Stomach (tissue), 9 donors: ENCODE measurements around the gene LRMDA. TPM values are rescaled to one million over a fixed set of nuclear protein-coding genes. Genes with fewer than 3 reads are reported as not detected.
A peak's percentile ranks its signal among the peaks of the same experiment; 100 is the strongest.

ENCODE experiments used
- DNase-seq, 2 donors: peaks; one replicate each; pipeline versions ENCODE4 v3.0.0 to v3.0.0-alpha.2; 2013 to 2019
- H3K27ac ChIP-seq, 5 donors: fragments of 200-600 bp in 4 of 5; sonication (generic) in 4 of 5; one replicate each; pipeline ENCODE4 v1.5.1; 2013 to 2019; ENCODE audit warnings: mild to moderate bottlenecking in 1 of 5, moderate library complexity in 1 of 5
- H3K27me3 ChIP-seq, 3 donors: fragments of 200-600 bp; sonication (generic); one replicate each; pipeline ENCODE4 v1.5.1; 2017 to 2019; ENCODE audit warnings: mixed run types in 1 of 3
- H3K36me3 ChIP-seq, 4 donors: fragments of 200-600 bp; sonication (generic); 1 replicate in 3 of 4; 2 replicates in 1 of 4; pipeline ENCODE4 v1.5.1; 2016 to 2019
- H3K4me1 ChIP-seq, 4 donors: fragments of 200-600 bp; sonication (generic); one replicate each; pipeline ENCODE4 v1.5.1; 2016 to 2019
- H3K4me3 ChIP-seq, 4 donors: fragments of 200-600 bp; sonication (generic) in 3 of 4; one replicate each; pipeline ENCODE4 v1.5.1; 2016 to 2019; ENCODE audit warnings: mild to moderate bottlenecking in 1 of 4
- H3K9me3 ChIP-seq, 4 donors: fragments of 200-600 bp; sonication (generic); one replicate each; pipeline ENCODE4 v1.5.1; 2016 to 2019
- EP300 ChIP-seq: sonication (generic); formaldehyde crosslinking; IDR thresholded peaks from one replicate; pipeline ENCODE4 v1.6.1; 2017; ENCODE audit warnings: antibody characterized with exemption
- POLR2A ChIP-seq, 4 donors: fragments of 450-650 bp; IDR thresholded peaks; one replicate each; pipeline ENCODE4 v1.6.1; 2016; ENCODE audit warnings: antibody characterized with exemption in 4 of 4, control low read depth in 2 of 4, mild to moderate bottlenecking in 1 of 4, moderate library complexity in 1 of 4
- POLR2AphosphoS5 ChIP-seq, 3 donors: sonication (generic); formaldehyde crosslinking; IDR thresholded peaks; one replicate each; pipeline ENCODE4 v1.6.1; 2016; ENCODE audit warnings: antibody characterized with exemption in 3 of 3
- WGBS, 5 donors: extraction: QIAGEN DNeasy Blood & Tissue Kit in 3 of 5; methylation state at CpG; one replicate each; pipeline versions ENCODE4 v1.1.5 to v1.1.7; 2013 to 2018; 5-methylcytosine and 5-hydroxymethylcytosine counted together
- intact Hi-C: fragments of 100-400 bp; cut with DNase I; formaldehyde crosslinking; loops from one replicate; pipeline ENCODE4 v1.15.1; 2023; ENCODE audit warnings: low total_unique reads
- polyA plus RNA-seq, 3 donors: library from polyadenylated mRNA; stranded (reverse); fragments of 200-250 nt; gene quantifications; one replicate each; pipeline ENCODE4 v1.2.3, GENCODE V29; 2013
- total RNA-seq, 5 donors: library from RNA; depleted of rRNA; stranded (reverse); fragments of >200 nt; gene quantifications; one replicate each; pipeline versions ENCODE4 v1.1.0 to v1.2.3, GENCODE V29; 2014 to 2016
- TF ChIP-seq, protein P1 (sequence below), 7 experiments: fragments of 450-650 bp in 4 of 7; fragments of 200-600 bp in 3 of 7; sonication (generic) in 3 of 7; IDR thresholded peaks; one replicate each; pipeline ENCODE4 v1.5.1; 2016 to 2019; ENCODE audit warnings: antibody characterized with exemption in 7 of 7, control low read depth in 2 of 7, mild to moderate bottlenecking in 1 of 7
- donor health status: healthy with polysubstance abuse.
- donor health status: Bipolar disorder and iron deficiency.
- donor health status: healthy.

Gene LRMDA
- total and polyA plus RNA-seq, 8 donors, result 1.3 to 30.2 (median 13.6) TPM; not detected in 1

DNA sequence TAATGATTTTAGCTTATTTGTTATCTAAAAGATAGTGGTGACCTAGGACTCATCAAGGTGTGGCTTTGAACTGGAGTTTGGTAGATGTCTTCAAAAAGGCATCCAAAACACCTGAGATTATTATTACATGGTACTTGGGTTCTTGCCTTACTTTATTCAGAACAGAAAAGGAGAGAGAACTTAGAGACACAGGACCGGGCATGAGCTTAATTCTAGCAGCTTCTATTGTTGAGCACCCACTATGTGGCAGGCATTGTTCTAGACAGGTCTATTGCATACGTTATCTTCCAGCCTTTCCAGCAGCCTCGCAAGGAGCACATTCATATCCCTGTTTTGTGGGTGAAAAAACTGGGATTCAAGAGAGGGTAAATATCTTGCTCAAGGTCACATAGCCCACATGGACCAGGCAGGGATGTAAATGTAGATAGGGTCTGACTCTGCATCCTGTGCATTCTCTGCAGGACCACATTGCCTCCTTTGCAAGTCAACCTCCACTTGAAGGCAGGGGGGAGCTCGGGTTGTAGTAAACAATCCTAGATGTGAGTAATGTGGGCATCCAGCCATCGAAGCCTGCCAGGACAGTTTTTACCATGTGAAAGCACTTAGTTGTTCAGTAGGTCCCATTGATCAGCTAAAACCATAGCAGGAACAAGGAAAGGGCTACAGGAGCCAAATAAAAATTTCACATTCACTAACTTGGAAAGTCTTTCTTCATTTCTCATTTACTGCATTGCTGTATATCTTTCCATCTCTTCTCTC is 551.4 kb downstream of the LRMDA start:
- intact Hi-C loops, result no loop called here
- H3K4me1 ChIP-seq, result no peaks in the 10 kb centered on the region
- 77 to 81% (median 80%) methylated on average over 5 of the region's 5 CpGs for WGBS, 5 donors
- no peak overlapping the region for H3K27ac ChIP-seq
- TF ChIP-seq POLR2AphosphoS5 (IDR thresholded peaks at IDR 0.05) (no peak), POLR2A (IDR thresholded peaks at IDR 0.05) (no peak), EP300 (no peak)
- TF ChIP-seq, protein P1, sequence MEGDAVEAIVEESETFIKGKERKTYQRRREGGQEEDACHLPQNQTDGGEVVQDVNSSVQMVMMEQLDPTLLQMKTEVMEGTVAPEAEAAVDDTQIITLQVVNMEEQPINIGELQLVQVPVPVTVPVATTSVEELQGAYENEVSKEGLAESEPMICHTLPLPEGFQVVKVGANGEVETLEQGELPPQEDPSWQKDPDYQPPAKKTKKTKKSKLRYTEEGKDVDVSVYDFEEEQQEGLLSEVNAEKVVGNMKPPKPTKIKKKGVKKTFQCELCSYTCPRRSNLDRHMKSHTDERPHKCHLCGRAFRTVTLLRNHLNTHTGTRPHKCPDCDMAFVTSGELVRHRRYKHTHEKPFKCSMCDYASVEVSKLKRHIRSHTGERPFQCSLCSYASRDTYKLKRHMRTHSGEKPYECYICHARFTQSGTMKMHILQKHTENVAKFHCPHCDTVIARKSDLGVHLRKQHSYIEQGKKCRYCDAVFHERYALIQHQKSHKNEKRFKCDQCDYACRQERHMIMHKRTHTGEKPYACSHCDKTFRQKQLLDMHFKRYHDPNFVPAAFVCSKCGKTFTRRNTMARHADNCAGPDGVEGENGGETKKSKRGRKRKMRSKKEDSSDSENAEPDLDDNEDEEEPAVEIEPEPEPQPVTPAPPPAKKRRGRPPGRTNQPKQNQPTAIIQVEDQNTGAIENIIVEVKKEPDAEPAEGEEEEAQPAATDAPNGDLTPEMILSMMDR (IDR thresholded peaks at IDR 0.05), result no peak
- no peak overlapping the region for H3K4me3 ChIP-seq
- DNase-seq, result peak; percentile 34 to 40
- H3K36me3 ChIP-seq, result no peaks in the 10 kb centered on the region
- H3K9me3 ChIP-seq, result no peaks in the 10 kb centered on the region
- no peaks in the 10 kb centered on the region for H3K27me3 ChIP-seq

DNA sequence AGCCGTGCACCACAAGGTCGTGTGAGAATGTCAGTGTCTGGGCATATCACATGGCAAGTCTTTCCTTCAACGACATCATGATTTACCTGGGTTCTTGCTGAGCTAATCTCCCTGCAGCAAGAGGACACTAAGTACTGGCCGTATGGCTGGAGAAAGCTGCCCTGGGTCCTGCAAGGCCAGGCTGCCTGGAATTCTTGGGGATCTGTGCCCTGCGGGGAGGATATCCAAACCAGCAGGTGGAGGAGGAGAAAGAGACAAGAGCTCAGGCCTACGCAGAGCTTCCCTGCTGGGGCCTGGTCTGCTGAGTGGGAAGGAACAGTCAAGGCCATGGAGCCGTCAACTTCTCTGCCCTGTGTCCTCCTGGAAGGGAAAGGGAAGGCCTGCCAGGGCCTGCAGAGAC is 552.6 kb downstream of the LRMDA start:
- no peaks in the 10 kb centered on the region for H3K36me3 ChIP-seq
- H3K9me3 ChIP-seq, result no peaks in the 10 kb centered on the region
- no peaks in the 10 kb centered on the region for H3K27me3 ChIP-seq
- WGBS, 5 donors, result 86 to 92% (median 88%) methylated on average over 7 of the region's 7 CpGs
- no peaks in the 10 kb centered on the region for H3K4me1 ChIP-seq
- H3K27ac ChIP-seq, result no peak overlapping the region
- intact Hi-C loops, result no loop called here
- H3K4me3 ChIP-seq, result no peak overlapping the region
- TF ChIP-seq, protein P1 (IDR thresholded peaks at IDR 0.05), result no peak
- TF ChIP-seq EP300 (no peak), POLR2AphosphoS5 (IDR thresholded peaks at IDR 0.05) (no peak), POLR2A (IDR thresholded peaks at IDR 0.05) (no peak)
- no peak for DNase-seq

DNA sequence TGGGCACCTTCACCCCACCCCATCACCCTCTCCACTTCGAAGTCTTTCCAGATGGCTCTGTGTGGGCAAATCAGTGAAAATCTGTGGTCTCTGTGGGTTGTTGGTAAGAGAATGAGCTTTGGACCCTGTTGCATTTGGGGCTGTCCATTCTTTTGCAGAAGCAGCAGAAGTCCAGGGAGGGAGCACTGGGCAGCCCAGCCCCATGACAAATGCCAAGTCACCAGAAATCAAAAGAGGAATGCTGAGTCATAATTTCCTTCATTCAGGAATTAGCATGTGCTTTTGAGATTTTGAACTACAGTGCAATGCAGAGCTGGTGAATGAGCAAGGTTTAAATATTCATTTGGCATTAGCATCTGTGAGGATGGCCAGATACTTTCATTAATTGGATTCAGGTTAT is 556.2 kb downstream of the LRMDA start:
- no peaks in the 10 kb centered on the region for H3K36me3 ChIP-seq
- no peaks in the 10 kb centered on the region for H3K9me3 ChIP-seq
- DNase-seq, result no peak
- H3K27ac ChIP-seq, result no peak overlapping the region
- TF ChIP-seq POLR2A (IDR thresholded peaks at IDR 0.05), result no peak
- TF ChIP-seq, protein P1 (IDR thresholded peaks at IDR 0.05), result no peak
- H3K4me3 ChIP-seq, result no peak overlapping the region
- peaks cover 0 to 3% (median 0%) of the 10 kb centered on the region in 4 donors for H3K4me1 ChIP-seq
- no peaks in the 10 kb centered on the region for H3K27me3 ChIP-seq
- intact Hi-C loops, result no loop called here
- 88 to 100% (median 93%) methylated on average over 1 of the region's 1 CpG for WGBS, 5 donors

DNA sequence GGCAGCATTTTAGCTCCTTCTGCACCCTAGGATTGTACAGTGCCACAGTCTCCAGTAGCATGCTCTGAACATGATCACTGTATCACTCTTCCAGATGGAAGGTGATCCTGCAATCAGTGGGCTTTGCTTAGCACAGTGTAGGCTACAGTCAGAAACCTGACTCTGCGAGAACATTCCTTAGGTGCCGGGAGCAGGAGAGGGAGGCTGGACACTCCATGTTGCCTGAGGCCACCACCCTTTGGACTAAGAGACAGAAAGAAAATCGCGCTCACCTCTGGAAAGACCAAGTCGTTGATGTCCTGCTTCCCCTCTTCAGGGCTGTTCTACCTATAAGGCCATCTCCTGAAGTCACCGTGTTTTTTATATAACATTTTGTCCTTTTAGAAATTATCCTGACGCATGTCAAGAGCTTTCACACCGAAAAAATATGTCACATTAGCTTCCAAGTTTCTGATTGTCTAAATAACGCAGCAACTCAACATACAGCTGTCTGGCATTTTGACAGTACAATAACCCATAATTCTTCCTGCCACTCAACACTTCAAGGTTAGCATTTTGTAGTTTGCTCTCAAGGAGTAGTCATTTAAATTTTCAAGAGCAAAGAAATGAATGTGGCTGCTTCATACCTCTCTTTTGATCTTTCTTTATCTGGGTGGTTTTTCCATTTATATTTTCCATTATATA is 563.1 kb downstream of the LRMDA start:
- no peak for DNase-seq

More for the DNA sequence above, 563.1 kb downstream of the LRMDA start:
- TF ChIP-seq POLR2AphosphoS5 (IDR thresholded peaks at IDR 0.05) (no peak), EP300 (no peak), POLR2A (IDR thresholded peaks at IDR 0.05) (no peak)
- TF ChIP-seq, protein P1 (IDR thresholded peaks at IDR 0.05), result no peak
- Histone ChIP-seq H3K27ac (no peak overlapping the region), H3K9me3 (no peaks in the 10 kb centered on the region), H3K27me3 (no peaks in the 10 kb centered on the region), H3K4me1 (peaks cover 0 to 3% (median 0%) of the 10 kb centered on the region in 4 donors), H3K4me3 (no peak overlapping the region), H3K36me3 (no peaks in the 10 kb centered on the region)
- intact Hi-C loops, result no loop called here
- WGBS, 5 donors, result 80 to 97% (median 87%) methylated on average over 9 of the region's 9 CpGs
